Measurements from ENCODE around the gene PKIG.

Gene PKIG

DNA sequence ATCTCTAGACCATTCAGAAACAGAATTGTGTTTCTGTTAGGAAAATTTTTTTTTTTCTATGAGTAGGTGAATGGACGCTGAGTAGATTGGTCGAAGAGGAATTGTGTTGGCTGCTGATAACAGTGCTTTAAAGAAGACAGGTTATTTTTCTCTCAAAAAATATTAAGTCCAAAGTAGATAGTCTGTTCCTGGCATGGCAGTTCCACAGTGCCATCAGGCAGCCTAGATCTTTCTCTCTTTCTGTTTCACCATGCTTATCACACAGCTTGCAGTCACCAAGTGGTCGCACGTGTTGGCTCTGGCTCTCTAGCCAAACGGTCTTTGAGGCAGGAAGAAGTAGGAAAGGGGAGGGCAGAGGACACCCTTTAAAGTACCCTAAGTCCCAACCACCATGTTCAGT is 38.1 kb upstream of the PKIG start:
- Histone ChIP-seq H3K4me2 (ENCODE audit: low read depth, low read length, poor library complexity, severe bottlenecking) (peak overlapping the region; percentile 58), H2AFZ (ENCODE audit: low read length) (peak overlapping the region; percentile 78), H3K4me1 (ENCODE audit: insufficient read depth, low read length, poor library complexity, severe bottlenecking) (peaks cover 36% of the 10 kb centered on the region), H3K79me2 (ENCODE audit: insufficient read depth, low read length) (peaks cover 17% of the 10 kb centered on the region; the same call in 1 of the 2 replicates), H3K9ac (ENCODE audit: low read depth, low read length, poor library complexity, severe bottlenecking) (peak overlapping the region; percentile 61), H3F3A (ENCODE audit: low read depth) (no peaks in the 10 kb centered on the region; the same call in 1 of the 2 replicates), H3K36me3 (ENCODE audit: insufficient read depth, low read length) (no peaks in the 10 kb centered on the region), H3K27me3 (ENCODE audit: insufficient read depth, low read length, poor library complexity, severe bottlenecking) (no peaks in the 10 kb centered on the region), H4K20me1 (ENCODE audit: insufficient read depth, low read length, poor library complexity, severe bottlenecking) (no peaks in the 10 kb centered on the region), H3K4me3 (ENCODE audit: low read length, poor library complexity, severe bottlenecking) (peak overlapping the region; percentile 27), H3K9me3 (ENCODE audit: insufficient read depth, low read depth, low read length) (no peaks in the 10 kb centered on the region), H3K9me2 (replicated peaks; ENCODE audit: low read depth, low read length) (no peaks in the 10 kb centered on the region)
- TF ChIP-seq, protein P1, sequence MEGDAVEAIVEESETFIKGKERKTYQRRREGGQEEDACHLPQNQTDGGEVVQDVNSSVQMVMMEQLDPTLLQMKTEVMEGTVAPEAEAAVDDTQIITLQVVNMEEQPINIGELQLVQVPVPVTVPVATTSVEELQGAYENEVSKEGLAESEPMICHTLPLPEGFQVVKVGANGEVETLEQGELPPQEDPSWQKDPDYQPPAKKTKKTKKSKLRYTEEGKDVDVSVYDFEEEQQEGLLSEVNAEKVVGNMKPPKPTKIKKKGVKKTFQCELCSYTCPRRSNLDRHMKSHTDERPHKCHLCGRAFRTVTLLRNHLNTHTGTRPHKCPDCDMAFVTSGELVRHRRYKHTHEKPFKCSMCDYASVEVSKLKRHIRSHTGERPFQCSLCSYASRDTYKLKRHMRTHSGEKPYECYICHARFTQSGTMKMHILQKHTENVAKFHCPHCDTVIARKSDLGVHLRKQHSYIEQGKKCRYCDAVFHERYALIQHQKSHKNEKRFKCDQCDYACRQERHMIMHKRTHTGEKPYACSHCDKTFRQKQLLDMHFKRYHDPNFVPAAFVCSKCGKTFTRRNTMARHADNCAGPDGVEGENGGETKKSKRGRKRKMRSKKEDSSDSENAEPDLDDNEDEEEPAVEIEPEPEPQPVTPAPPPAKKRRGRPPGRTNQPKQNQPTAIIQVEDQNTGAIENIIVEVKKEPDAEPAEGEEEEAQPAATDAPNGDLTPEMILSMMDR (conservative IDR thresholded peaks at IDR 0.05; ENCODE audit: low read length) = no peak
- no peak for TF ChIP-seq EZH2phosphoT487 (IDR thresholded peaks at IDR 0.05; ENCODE audit: borderline replicate concordance)

DNA sequence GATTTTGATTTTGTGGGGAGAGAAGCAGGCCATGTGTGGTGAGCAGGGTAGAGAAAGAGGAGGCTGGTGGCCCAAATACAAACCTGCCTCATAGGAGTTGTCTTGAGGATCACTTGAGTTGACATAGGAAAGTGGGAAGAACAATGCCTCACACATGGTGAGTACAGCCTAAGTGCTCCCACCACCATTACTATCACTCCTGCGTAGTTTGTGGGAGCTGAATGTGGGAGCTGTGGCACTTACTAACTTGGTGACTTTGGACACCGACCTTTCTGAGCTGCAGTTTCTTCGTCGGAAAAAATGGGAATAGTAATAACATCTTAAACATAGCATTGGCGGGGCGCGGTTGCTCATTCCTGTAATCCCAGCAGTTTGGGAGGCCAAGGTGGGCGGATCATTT is 35.0 kb upstream of the PKIG start:
- Histone ChIP-seq H4K20me1 (ENCODE audit: insufficient read depth, low read length, poor library complexity, severe bottlenecking) (no peaks in the 10 kb centered on the region), H3K4me3 (ENCODE audit: low read length, poor library complexity, severe bottlenecking) (no peak overlapping the region), H3K36me3 (ENCODE audit: insufficient read depth, low read length) (no peaks in the 10 kb centered on the region), H3K9me2 (replicated peaks; ENCODE audit: low read depth, low read length) (no peaks in the 10 kb centered on the region), H3K9me3 (ENCODE audit: insufficient read depth, low read depth, low read length) (no peaks in the 10 kb centered on the region), H2AFZ (ENCODE audit: low read length) (no peak overlapping the region), H3K27me3 (ENCODE audit: insufficient read depth, low read length, poor library complexity, severe bottlenecking) (no peaks in the 10 kb centered on the region), H3K4me1 (ENCODE audit: insufficient read depth, low read length, poor library complexity, severe bottlenecking) (peaks cover 46% of the 10 kb centered on the region), H3K4me2 (ENCODE audit: low read depth, low read length, poor library complexity, severe bottlenecking) (no peak overlapping the region), H3K79me2 (ENCODE audit: insufficient read depth, low read length) (peaks cover 23% of the 10 kb centered on the region; the same call in 1 of the 2 replicates), H3K9ac (ENCODE audit: low read depth, low read length, poor library complexity, severe bottlenecking) (no peak overlapping the region), H3F3A (ENCODE audit: low read depth) (no peaks in the 10 kb centered on the region; the same call in 1 of the 2 replicates)
- TF ChIP-seq, protein P1 (conservative IDR thresholded peaks at IDR 0.05; ENCODE audit: low read length) = no peak
- TF ChIP-seq EZH2phosphoT487 (IDR thresholded peaks at IDR 0.05; ENCODE audit: borderline replicate concordance) = no peak

DNA sequence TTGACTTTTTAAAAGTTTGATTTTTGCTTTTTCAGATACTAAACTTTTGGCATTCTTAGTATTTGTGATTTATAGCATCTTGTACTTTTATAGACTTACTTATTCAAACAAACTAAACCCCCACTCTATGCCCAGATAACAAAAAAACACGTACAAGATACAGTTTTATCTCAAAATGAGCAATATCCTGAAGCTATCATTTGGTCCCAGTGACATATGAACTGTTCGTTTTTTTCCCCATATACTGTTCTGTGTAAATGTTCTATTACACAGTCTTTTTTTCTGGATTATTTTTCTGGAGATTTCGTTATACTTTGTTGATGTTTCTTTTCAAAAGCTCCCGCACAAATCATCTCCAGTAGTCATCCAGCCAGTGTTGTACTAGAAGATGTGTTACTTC is 33.3 kb upstream of the PKIG start:
- Histone ChIP-seq H3K4me1 (ENCODE audit: insufficient read depth, low read length, poor library complexity, severe bottlenecking) (peaks cover 46% of the 10 kb centered on the region), H3K9me3 (ENCODE audit: insufficient read depth, low read depth, low read length) (no peaks in the 10 kb centered on the region), H3K4me2 (ENCODE audit: low read depth, low read length, poor library complexity, severe bottlenecking) (no peak overlapping the region), H3K4me3 (ENCODE audit: low read length, poor library complexity, severe bottlenecking) (no peak overlapping the region), H3K27me3 (ENCODE audit: insufficient read depth, low read length, poor library complexity, severe bottlenecking) (no peaks in the 10 kb centered on the region), H3K36me3 (ENCODE audit: insufficient read depth, low read length) (no peaks in the 10 kb centered on the region), H3K9ac (ENCODE audit: low read depth, low read length, poor library complexity, severe bottlenecking) (no peak overlapping the region), H2AFZ (ENCODE audit: low read length) (no peak overlapping the region), H3K79me2 (ENCODE audit: insufficient read depth, low read length) (peaks cover 17% of the 10 kb centered on the region; the same call in 1 of the 2 replicates), H3K9me2 (replicated peaks; ENCODE audit: low read depth, low read length) (no peaks in the 10 kb centered on the region), H3F3A (ENCODE audit: low read depth) (peaks cover 11% of the 10 kb centered on the region; the same call in 1 of the 2 replicates), H4K20me1 (ENCODE audit: insufficient read depth, low read length, poor library complexity, severe bottlenecking) (no peaks in the 10 kb centered on the region)
- no peak for TF ChIP-seq EZH2phosphoT487 (IDR thresholded peaks at IDR 0.05; ENCODE audit: borderline replicate concordance)
- TF ChIP-seq, protein P1 (conservative IDR thresholded peaks at IDR 0.05; ENCODE audit: low read length) = no peak

Data from Loucy (cell line).